Calu3 (cell line): ENCODE measurements around the gene INKA1. TPM values are rescaled to one million over a fixed set of nuclear protein-coding genes. Genes with fewer than 3 reads are reported as not detected.

Experiments
- BruUV-seq: library from RNA; stranded (reverse); fragments of 400-500 nt; replicated peaks from 2 replicates; lab custom pipeline; 2021; lab: Mats Ljungman, UMichigan
- CTCF ChIA-PET: fragments of 300-600 bp; sonication (Branson Sonifier 250); formaldehyde crosslinking; loops from one replicate; lab custom pipeline; 2022; ENCODE audit warnings: antibody characterized with exemption; lab: Charles Lee
- DNase-seq: peaks from one replicate; pipeline ENCODE4 v3.0.0; 2022
- H3K27ac Mint-ChIP-seq: one replicate; pipeline ENCODE4 v1.8.0; 2022; ENCODE audit warnings: mixed read lengths; ENCODE audit not compliant: unreplicated experiment
- H3K27me3 Mint-ChIP-seq: one replicate; pipeline ENCODE4 v1.8.0; 2022; ENCODE audit warnings: mixed read lengths; ENCODE audit not compliant: unreplicated experiment
- H3K36me3 Mint-ChIP-seq: one replicate; pipeline ENCODE4 v1.8.0; 2022; ENCODE audit warnings: mild to moderate bottlenecking, moderate library complexity, mixed read lengths; ENCODE audit not compliant: insufficient read depth, unreplicated experiment
- H3K4me1 Mint-ChIP-seq: one replicate; pipeline ENCODE4 v1.8.0; 2022; ENCODE audit warnings: mild to moderate bottlenecking, low read depth, mixed read lengths; ENCODE audit not compliant: unreplicated experiment
- H3K4me3 Mint-ChIP-seq: one replicate; pipeline ENCODE4 v1.8.0; 2022; ENCODE audit warnings: mild to moderate bottlenecking, low read depth, moderate library complexity, mixed read lengths; ENCODE audit not compliant: unreplicated experiment
- H3K9me3 Mint-ChIP-seq: one replicate; pipeline ENCODE4 v1.8.0; 2022; ENCODE audit warnings: low read depth, mixed read lengths; ENCODE audit not compliant: unreplicated experiment
- intact Hi-C: fragments of 100-400 bp; cut with micrococcal nuclease; formaldehyde crosslinking; loops from one replicate; pipeline ENCODE4 v1.10.0; 2022; ENCODE audit not compliant: unreplicated experiment
- microRNA-seq: library from miRNA; unstranded; fragments of <30 nt; microRNA quantifications from one replicate; pipeline ENCODE4 v1.2.0, GENCODE V29; 2022
- total RNA-seq: library from RNA; stranded (reverse); gene quantifications from 2 replicates; pipeline ENCODE4 v1.2.3, GENCODE V29; 2022
- TF ChIP-seq, protein P1 (sequence below): fragments of 200-600 bp; IDR thresholded peaks from one replicate; pipeline ENCODE4 v1.8.0; 2022; ENCODE audit warnings: antibody characterized with exemption; ENCODE audit not compliant: unreplicated experiment

Gene INKA1
- total RNA-seq, 1 experiment from 2014 or later, result 0.35 TPM

DNA sequence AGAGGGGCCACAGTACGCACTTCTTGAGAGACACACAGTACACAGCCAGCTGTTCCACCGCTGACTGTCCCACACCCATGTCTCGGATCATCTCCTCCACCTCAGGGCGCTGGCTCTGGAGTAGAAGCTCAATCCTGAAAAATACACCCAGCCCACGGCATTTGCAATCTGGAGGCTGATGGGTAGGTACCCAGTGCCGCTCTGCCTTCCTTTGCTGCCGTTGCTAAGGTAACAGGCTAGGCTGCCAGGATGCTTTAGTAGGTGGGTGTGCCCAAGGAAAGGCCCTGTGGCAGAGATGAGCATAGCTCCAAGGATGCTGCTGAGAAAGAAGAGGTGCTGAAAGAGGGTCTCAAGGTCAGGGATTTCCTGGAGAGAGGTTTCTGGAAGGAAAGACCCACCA, 38.7 kb downstream of the INKA1 start:
- Mint-ChIP-seq H3K4me3 (no peak overlapping the region), H3K9me3 (no peaks in the 10 kb centered on the region), H3K36me3 (peaks cover 7% of the 10 kb centered on the region), H3K4me1 (peaks cover 9% of the 10 kb centered on the region), H3K27me3 (no peaks in the 10 kb centered on the region), H3K27ac (no peak overlapping the region)
- TF ChIP-seq, protein P1, sequence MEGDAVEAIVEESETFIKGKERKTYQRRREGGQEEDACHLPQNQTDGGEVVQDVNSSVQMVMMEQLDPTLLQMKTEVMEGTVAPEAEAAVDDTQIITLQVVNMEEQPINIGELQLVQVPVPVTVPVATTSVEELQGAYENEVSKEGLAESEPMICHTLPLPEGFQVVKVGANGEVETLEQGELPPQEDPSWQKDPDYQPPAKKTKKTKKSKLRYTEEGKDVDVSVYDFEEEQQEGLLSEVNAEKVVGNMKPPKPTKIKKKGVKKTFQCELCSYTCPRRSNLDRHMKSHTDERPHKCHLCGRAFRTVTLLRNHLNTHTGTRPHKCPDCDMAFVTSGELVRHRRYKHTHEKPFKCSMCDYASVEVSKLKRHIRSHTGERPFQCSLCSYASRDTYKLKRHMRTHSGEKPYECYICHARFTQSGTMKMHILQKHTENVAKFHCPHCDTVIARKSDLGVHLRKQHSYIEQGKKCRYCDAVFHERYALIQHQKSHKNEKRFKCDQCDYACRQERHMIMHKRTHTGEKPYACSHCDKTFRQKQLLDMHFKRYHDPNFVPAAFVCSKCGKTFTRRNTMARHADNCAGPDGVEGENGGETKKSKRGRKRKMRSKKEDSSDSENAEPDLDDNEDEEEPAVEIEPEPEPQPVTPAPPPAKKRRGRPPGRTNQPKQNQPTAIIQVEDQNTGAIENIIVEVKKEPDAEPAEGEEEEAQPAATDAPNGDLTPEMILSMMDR, result no peak
- no peak for DNase-seq
- no TSS peak for BruUV-seq
- intact Hi-C loops, result no loop called here
- CTCF ChIA-PET, result interaction anchor here (0.6 kb wide), 1 partner anchor 64 kb away, joined by 3 read pairs; no protein-coding TSS in a partner anchor

GRCh38 chr3:49842843-49843517, 39.9 kb downstream of the INKA1 start:
- TF ChIP-seq, protein P1, result no peak
- Mint-ChIP-seq H3K4me1 (peaks cover 9% of the 10 kb centered on the region), H3K36me3 (peaks cover 12% of the 10 kb centered on the region), H3K27me3 (no peaks in the 10 kb centered on the region), H3K27ac (no peak overlapping the region), H3K9me3 (no peaks in the 10 kb centered on the region), H3K4me3 (no peak overlapping the region)
- CTCF ChIA-PET, result no interaction called here
- intact Hi-C loops, result no loop called here
- BruUV-seq, result no TSS peak
- no peak for DNase-seq

DNA sequence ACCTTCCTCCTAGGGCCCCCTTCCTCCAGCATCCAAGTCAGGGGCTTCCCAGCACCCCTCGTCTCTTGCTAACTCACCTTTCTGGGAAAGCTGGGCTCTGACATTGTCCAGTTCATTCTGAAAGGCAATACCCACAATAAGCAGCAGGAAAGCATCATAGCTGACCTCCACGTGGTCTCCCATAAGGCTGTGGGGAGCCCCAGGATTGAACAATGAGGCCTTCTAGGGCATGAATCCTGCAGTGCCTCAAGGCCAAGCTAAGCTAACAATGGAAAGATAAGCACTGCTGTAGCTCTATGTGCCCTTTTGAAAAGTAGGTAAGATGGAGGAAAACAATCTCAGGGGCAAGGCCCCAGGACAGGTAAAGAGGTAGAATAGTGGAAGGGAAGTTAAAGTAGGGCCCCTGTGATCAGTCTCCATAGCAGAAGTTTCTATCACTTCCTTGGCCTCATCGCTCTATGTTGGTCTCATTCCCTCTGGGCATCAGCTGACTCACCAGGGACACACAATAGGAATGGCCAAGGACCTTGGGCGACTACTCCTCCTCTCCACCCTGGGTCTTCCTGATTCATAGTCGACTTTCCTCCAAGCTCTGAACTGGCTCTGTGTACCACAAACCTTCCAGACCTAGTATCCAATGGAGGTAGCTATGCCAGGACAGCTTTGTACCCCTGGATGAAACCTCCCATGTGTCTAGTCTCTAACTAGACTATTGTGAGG, 41.6 kb downstream of the INKA1 start:
- intact Hi-C loops, result no loop called here
- BruUV-seq, result no TSS peak
- Mint-ChIP-seq H3K36me3 (peaks cover 6% of the 10 kb centered on the region), H3K9me3 (no peaks in the 10 kb centered on the region), H3K27ac (no peak overlapping the region), H3K4me1 (peaks cover 9% of the 10 kb centered on the region), H3K4me3 (no peak overlapping the region), H3K27me3 (no peaks in the 10 kb centered on the region)
- CTCF ChIA-PET, result no interaction called here
- TF ChIP-seq, protein P1, result no peak
- DNase-seq, result no peak

DNA sequence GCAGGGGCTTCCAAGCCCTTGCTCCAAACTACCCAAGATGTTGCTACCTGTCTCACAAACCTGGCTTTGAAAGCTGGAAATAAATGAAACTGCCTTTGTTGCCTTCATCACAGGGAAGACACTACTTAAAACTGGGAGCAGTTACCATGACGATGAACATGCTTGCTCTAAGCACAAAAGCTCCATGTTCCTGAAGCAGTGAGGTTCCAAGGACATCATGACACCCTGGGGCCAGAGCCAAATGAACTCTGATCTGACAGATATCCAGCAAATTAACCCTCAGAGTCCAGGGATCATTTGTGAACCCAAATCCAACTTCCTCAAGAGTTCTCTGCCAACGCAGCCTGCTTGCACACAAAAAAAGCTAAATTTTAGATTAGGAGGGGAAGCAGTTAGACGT, 42.6 kb downstream of the INKA1 start:
- no peak overlapping the region for H3K27ac Mint-ChIP-seq
- BruUV-seq, result no TSS peak
- no peaks in the 10 kb centered on the region for H3K9me3 Mint-ChIP-seq
- CTCF ChIA-PET, result interaction anchor here (0.5 kb wide), 1 partner anchor 54 kb away, joined by 4 read pairs; no protein-coding TSS in a partner anchor
- peaks cover 6% of the 10 kb centered on the region for H3K36me3 Mint-ChIP-seq
- intact Hi-C loops, result no loop called here
- peaks cover 9% of the 10 kb centered on the region for H3K4me1 Mint-ChIP-seq
- H3K27me3 Mint-ChIP-seq, result no peaks in the 10 kb centered on the region
- TF ChIP-seq, protein P1, result no peak
- DNase-seq, result no peak
- H3K4me3 Mint-ChIP-seq, result no peak overlapping the region

Small RNA genes lying within 50 kb of the gene (microRNA-seq; reads per million reads assigned to microRNA genes)
- gene MIR5193, result not detected

Other genes starting within 250 kb of the INKA1 start
- gene BSN, start 248.8 kb upstream of the INKA1 start, total RNA-seq, result 0.71 and 0.92 TPM in 2 replicates
- 187 and 207 TPM in 2 replicates for gene APEH, start 128.9 kb upstream of the INKA1 start, total RNA-seq
- gene MST1, start 113.8 kb upstream of the INKA1 start, total RNA-seq, result 8.0 and 10.5 TPM in 2 replicates
- gene RNF123, start 113.7 kb upstream of the INKA1 start, total RNA-seq, result 38.6 and 52.5 TPM in 2 replicates
- 0.49 and 0.73 TPM in 2 replicates for gene AMIGO3, start 83.6 kb upstream of the INKA1 start, total RNA-seq
- gene GMPPB, start 79.3 kb upstream of the INKA1 start, total RNA-seq, result 35.8 and 42.4 TPM in 2 replicates
- 30.3 and 31.8 TPM in 2 replicates for gene IP6K1, start 16.7 kb upstream of the INKA1 start, total RNA-seq
- not detected in 2 replicates for gene CDHR4, start 3.4 kb upstream of the INKA1 start, total RNA-seq
- 26.3 and 40.9 TPM in 2 replicates for gene UBA7, start 10.7 kb downstream of the INKA1 start, total RNA-seq
- gene TRAIP, start 53.3 kb downstream of the INKA1 start, total RNA-seq, result 28.2 and 29.7 TPM in 2 replicates
- gene CAMKV, start 66.6 kb downstream of the INKA1 start, total RNA-seq, result 0.38 and 0.83 TPM in 2 replicates
- gene MST1R, start 100.6 kb downstream of the INKA1 start, total RNA-seq, result 169 and 218 TPM in 2 replicates
- gene MON1A, start 126.5 kb downstream of the INKA1 start, total RNA-seq, result 8.4 and 10.6 TPM in 2 replicates
- 69.6 and 72.1 TPM in 2 replicates for gene RBM6, start 136.9 kb downstream of the INKA1 start, total RNA-seq